ENCODE measurements around the gene NLRP4. TPM values are rescaled to one million over a fixed set of nuclear protein-coding genes. Genes with fewer than 3 reads are reported as not detected.

NLRP4 gene
- total RNA-seq, 1 donor from 2014 or later: not detected

GRCh38 chr19:55838251-55838650 lies 1.9 kb downstream of the NLRP4 start:
- Histone ChIP-seq H3F3A (ENCODE audit: low read depth) (no peaks in the 10 kb centered on the region), H3K27me3 (no peaks in the 10 kb centered on the region), H2AFZ (replicated peaks) (no peak overlapping the region), H3K4me1 (no peaks in the 10 kb centered on the region), H4K20me1 (ENCODE audit: low read depth) (no peaks in the 10 kb centered on the region), H3K9ac (no peak overlapping the region), H3K4me3 (no peak overlapping the region), H3K27ac (no peak overlapping the region), H3K36me3 (no peaks in the 10 kb centered on the region), H3K4me2 (no peak overlapping the region), H3K9me3 (ENCODE audit: low read depth) (peaks cover 37% of the 10 kb centered on the region), H3K79me2 (ENCODE audit: low read depth) (no peaks in the 10 kb centered on the region)
- Mint-ChIP-seq H3K4me1 (no peaks in the 10 kb centered on the region), H3K27ac (no peak overlapping the region), H3K9me3 (peaks cover 30% of the 10 kb centered on the region), H3K36me3 (no peaks in the 10 kb centered on the region), H3K27me3 (ENCODE audit: insufficient read depth, low read depth) (no peaks in the 10 kb centered on the region), H3K4me3 (no peak overlapping the region)
- no peak for DNase-seq (ENCODE audit: low spot score)
- TF ChIP-seq EZH2 (IDR thresholded peaks at IDR 0.05) (no peak), EZH2phosphoT487 (IDR thresholded peaks at IDR 0.05) (no peak), CTCF (IDR thresholded peaks at IDR 0.05) (no peak)

DNA sequence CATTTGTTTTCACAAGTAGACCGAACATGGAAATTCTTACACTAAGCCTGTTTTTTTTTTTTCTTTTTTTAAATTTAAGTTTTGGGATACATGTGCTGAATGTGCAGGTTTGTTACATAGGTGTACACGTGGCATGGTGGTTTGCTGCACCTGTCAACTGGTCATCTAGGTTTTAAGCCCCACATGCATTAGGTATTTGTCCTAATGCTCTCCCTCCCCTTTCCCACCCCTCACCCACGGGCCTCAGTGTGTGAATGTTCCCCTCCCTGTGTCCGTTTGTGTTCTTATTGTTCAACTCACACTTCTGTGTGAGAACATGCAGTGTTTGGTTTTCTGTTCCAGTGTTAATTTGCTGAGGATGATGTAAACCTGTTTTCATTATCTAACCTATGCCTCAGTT lies 2.6 kb downstream of the NLRP4 start:
- Histone ChIP-seq H3F3A (ENCODE audit: low read depth) (no peaks in the 10 kb centered on the region), H2AFZ (replicated peaks) (no peak overlapping the region), H3K9ac (no peak overlapping the region), H3K36me3 (no peaks in the 10 kb centered on the region), H3K79me2 (ENCODE audit: low read depth) (no peaks in the 10 kb centered on the region), H3K9me3 (ENCODE audit: low read depth) (peaks cover 35% of the 10 kb centered on the region), H4K20me1 (ENCODE audit: low read depth) (no peaks in the 10 kb centered on the region), H3K4me2 (no peak overlapping the region), H3K4me3 (no peak overlapping the region), H3K27ac (no peak overlapping the region), H3K27me3 (no peaks in the 10 kb centered on the region), H3K4me1 (no peaks in the 10 kb centered on the region)
- Mint-ChIP-seq H3K27ac (no peak overlapping the region), H3K9me3 (peaks cover 30% of the 10 kb centered on the region), H3K27me3 (ENCODE audit: insufficient read depth, low read depth) (no peaks in the 10 kb centered on the region), H3K4me3 (no peak overlapping the region), H3K36me3 (no peaks in the 10 kb centered on the region), H3K4me1 (no peaks in the 10 kb centered on the region)
- TF ChIP-seq CTCF (IDR thresholded peaks at IDR 0.05) (no peak), EZH2 (IDR thresholded peaks at IDR 0.05) (no peak), EZH2phosphoT487 (IDR thresholded peaks at IDR 0.05) (no peak)
- DNase-seq (ENCODE audit: low spot score): no peak

- Histone ChIP-seq H3K4me1 (no peaks in the 10 kb centered on the region), H3K27ac (no peak overlapping the region), H3K4me2 (no peak overlapping the region), H3K36me3 (no peaks in the 10 kb centered on the region), H3K9me3 (ENCODE audit: low read depth) (peaks cover 5% of the 10 kb centered on the region), H3K4me3 (no peak overlapping the region), H3K9ac (no peak overlapping the region), H3F3A (ENCODE audit: low read depth) (no peaks in the 10 kb centered on the region), H2AFZ (replicated peaks) (no peak overlapping the region), H3K79me2 (ENCODE audit: low read depth) (no peaks in the 10 kb centered on the region), H4K20me1 (ENCODE audit: low read depth) (no peaks in the 10 kb centered on the region), H3K27me3 (no peaks in the 10 kb centered on the region)
- Mint-ChIP-seq H3K9me3 (peaks cover 50% of the 10 kb centered on the region), H3K36me3 (peaks cover 1% of the 10 kb centered on the region), H3K27ac (no peak overlapping the region), H3K4me3 (no peak overlapping the region), H3K4me1 (no peaks in the 10 kb centered on the region), H3K27me3 (ENCODE audit: insufficient read depth, low read depth) (peaks cover 2% of the 10 kb centered on the region)
- TF ChIP-seq CTCF (IDR thresholded peaks at IDR 0.05) (no peak), EZH2phosphoT487 (IDR thresholded peaks at IDR 0.05) (no peak), EZH2 (IDR thresholded peaks at IDR 0.05) (no peak)
- DNase-seq (ENCODE audit: low spot score): no peak
Measured at GRCh38 chr19:55855160-55855559, 18.8 kb downstream of the NLRP4 start.

Measured in neural progenitor cell (in vitro differentiated cells).